Measurements from ENCODE around the gene TMBIM1.

The TMBIM1 gene

GRCh38 chr2:218263817-218264641, 28.3 kb downstream of the TMBIM1 start:
- TF ChIP-seq FOXP2 (optimal IDR thresholded peaks at IDR 0.05; ENCODE audit: borderline replicate concordance, extremely low read depth, extremely low read length, insufficient read depth) (no peak), REST (IDR thresholded peaks at IDR 0.05; ENCODE audit: insufficient read depth in 1 of 2, low read depth in 2 of 2, low read length in 2 of 2) (no peak), POLR2AphosphoS5 (IDR thresholded peaks at IDR 0.05; ENCODE audit: low read depth, low read length) (no peak), TAF1 (IDR thresholded peaks at IDR 0.05; ENCODE audit: borderline replicate concordance, insufficient read depth, low read length) (no peak), SIN3A (IDR thresholded peaks at IDR 0.05; ENCODE audit: borderline replicate concordance, insufficient read depth, low read length) (no peak)

GRCh38 chr2:218262631-218263586, 29.4 kb downstream of the TMBIM1 start:
- no peak for TF ChIP-seq SIN3A (IDR thresholded peaks at IDR 0.05; ENCODE audit: borderline replicate concordance, insufficient read depth, low read length)
- no peak for TF ChIP-seq FOXP2 (optimal IDR thresholded peaks at IDR 0.05; ENCODE audit: borderline replicate concordance, extremely low read depth, extremely low read length, insufficient read depth)
- TF ChIP-seq POLR2AphosphoS5 (IDR thresholded peaks at IDR 0.05; ENCODE audit: low read depth, low read length): no peak
- no peak for TF ChIP-seq TAF1 (IDR thresholded peaks at IDR 0.05; ENCODE audit: borderline replicate concordance, insufficient read depth, low read length)
- no peak for TF ChIP-seq REST (IDR thresholded peaks at IDR 0.05; ENCODE audit: insufficient read depth in 1 of 2, low read depth in 2 of 2, low read length in 2 of 2)

GRCh38 chr2:218262237-218262600, 30.1 kb downstream of the TMBIM1 start:
- TF ChIP-seq SIN3A (IDR thresholded peaks at IDR 0.05; ENCODE audit: borderline replicate concordance, insufficient read depth, low read length) (no peak), TAF1 (IDR thresholded peaks at IDR 0.05; ENCODE audit: borderline replicate concordance, insufficient read depth, low read length) (no peak), FOXP2 (optimal IDR thresholded peaks at IDR 0.05; ENCODE audit: borderline replicate concordance, extremely low read depth, extremely low read length, insufficient read depth) (no peak), POLR2AphosphoS5 (IDR thresholded peaks at IDR 0.05; ENCODE audit: low read depth, low read length) (no peak), REST (IDR thresholded peaks at IDR 0.05; ENCODE audit: insufficient read depth in 1 of 2, low read depth in 2 of 2, low read length in 2 of 2) (no peak)

GRCh38 chr2:218261423-218262236, 30.7 kb downstream of the TMBIM1 start:
- no peak for TF ChIP-seq REST (IDR thresholded peaks at IDR 0.05; ENCODE audit: insufficient read depth in 1 of 2, low read depth in 2 of 2, low read length in 2 of 2)

All from PFSK-1 (cell line).